GM19099 (cell line): ENCODE results near the gene VAV1.
A peak's percentile ranks its signal among the peaks of the same experiment; 100 is the strongest.

Experiments used
- POLR2A ChIP-seq: IDR thresholded peaks from 3 replicates; pipeline ENCODE4 v1.6.1; 2011; ENCODE audit warnings: low read depth; ENCODE audit not compliant: insufficient read length; ENCODE audit errors: extremely low read depth

Gene VAV1

DNA sequence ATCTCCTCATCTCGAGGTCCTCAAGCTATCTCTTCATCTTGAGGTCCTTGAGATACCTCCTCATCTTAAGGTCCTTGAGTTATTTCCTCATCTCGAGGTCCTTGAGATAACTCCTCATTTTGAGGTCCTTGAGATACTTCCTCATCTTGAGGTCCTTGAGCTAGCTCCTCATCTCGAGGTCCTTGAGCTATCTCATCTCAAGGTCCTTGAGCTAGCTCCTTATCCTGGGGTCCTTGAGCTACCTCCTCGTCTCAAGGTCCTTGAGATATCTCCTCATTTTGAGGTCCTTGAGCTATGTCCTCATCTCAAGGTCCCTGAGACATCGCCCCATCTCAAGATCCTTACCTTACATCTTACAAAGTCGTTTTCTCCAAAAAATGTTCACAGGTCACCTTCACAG, 18.7 kb downstream of the VAV1 start:
- no peak for TF ChIP-seq POLR2A

DNA sequence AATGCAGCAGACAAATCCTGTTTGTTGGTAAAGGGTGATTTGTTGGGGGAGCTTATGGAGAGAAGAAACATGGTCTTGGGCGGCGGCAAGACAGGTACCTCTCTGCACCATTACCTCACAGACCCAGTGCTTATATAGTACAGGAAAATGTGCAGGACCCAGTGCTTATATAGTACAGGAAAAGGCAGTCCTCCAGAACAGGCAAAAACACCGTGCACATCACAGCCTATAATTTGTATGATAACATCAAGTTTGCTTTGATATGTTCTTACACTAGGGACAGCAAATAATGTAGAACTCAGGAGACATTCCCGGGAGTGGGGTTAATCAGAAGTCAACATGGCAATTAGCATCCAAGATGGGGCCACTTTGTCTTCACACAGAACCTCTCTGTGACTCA, 20.9 kb downstream of the VAV1 start:
- no peak for TF ChIP-seq POLR2A

- TF ChIP-seq POLR2A: no peak
Observed at GRCh38 chr19:6793973-6794372, 21.5 kb downstream of the VAV1 start.

DNA sequence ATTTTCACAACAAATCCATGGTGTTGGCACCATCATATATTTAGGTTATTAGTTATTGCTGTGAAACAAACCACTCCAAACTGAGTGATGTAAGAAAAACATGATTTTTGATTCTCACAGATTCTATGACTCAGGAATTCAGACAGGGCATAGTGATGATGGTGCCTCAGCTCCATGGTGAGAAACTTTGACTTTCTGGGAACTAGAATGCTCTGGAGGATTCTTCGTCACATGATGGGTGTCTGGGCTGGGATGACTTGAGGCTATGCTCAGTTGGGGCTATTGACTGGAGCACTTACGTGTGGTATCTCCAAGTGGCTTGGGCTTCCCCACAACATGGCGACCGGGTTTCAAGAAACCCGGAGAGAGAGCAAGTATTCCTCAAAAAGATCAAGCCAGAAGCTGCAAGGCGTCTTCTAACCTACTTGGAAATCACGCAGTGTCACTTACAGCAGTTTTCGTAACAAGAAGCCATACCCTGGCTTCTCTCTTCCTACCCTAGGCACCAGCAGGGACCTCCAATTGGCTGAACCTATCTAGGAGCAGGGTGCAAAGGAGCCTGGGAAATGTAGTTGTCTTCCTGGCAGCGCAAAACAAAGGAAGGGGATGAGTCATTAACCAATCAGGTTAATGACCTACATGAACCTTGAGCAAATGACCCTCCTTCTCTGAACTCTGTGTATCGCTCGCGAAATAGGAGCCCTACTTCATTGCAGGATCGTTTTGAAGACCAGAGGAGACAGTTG, 22.4 kb downstream of the VAV1 start:
- TF ChIP-seq POLR2A: no peak

DNA sequence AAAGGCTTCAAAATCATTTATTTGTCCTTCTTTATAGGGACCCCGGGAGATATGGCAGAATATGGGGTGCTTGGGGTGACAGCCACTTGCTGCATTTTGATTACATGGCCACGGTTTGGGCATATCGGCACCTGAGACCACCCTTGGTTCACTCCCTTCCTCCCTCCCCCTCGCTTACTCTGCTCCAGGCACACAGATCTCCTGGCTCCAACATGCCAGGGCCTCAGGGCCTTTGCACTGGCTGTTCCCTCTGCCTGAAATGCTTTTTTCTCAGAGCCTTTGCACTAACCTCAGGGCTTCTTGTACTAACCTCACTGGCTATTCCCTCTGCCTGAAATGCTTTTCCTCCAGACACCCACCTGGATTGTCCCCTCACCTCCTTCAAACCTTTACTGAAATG, 23.8 kb downstream of the VAV1 start:
- no peak for TF ChIP-seq POLR2A

- TF ChIP-seq POLR2A: no peak
Observed at GRCh38 chr19:6797646-6798045, 25.1 kb downstream of the VAV1 start.

DNA sequence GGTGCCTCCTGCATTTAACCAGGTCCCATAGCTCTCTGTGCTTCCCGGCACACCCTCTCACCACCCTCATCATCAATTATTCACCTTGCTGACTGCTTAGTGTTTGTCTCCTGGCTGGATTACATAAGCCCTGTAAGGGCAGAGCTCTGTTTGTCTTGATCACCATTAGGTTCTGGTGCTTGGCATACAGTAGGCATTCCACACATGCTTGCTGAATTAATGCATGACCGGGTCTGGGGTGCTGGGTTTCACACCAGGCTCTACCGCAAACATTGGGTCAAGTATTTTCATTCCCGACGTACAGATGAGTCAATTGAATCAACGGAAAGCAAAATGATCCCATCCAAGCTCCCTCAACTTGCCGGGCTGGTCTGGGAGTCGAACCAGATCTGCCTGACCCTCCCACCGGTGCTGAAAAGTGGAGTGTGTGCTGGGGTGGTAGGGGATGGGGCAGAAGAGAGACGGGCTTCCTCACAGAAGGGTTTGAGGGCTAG, 28.5 kb downstream of the VAV1 start:
- no peak for TF ChIP-seq POLR2A

DNA sequence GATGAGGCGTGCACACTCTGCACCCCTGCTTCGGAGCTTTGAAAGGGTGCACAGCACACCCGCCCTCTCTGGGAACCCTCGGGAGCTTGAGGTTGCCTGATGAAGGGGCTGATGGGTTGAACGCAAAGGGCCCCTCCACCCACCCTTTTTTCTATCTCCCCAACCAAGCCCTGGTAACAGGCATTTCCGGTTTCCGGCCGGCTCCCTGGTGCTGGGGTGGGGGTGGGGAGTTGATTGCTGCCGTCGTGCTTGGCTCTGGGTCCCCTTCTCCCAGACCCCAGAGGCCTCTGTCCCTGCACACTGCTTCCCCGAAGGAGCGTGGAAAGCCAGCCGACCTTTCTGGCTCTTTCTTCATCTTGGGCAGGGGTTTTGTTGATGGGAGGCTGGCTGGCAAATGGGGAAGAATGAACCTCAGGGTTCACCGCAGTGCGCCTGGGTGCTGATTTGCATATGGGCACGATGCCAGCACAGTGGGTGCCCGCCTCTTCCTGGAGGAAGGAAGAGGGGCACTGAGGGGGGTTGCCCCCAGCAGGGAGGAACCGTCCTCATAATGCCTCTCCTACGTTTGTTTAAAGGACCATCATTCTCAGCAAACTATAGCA, 29.1 kb downstream of the VAV1 start:
- peak; percentile 66 for TF ChIP-seq POLR2A

GRCh38 chr19:6802336-6803035, 30.0 kb downstream of the VAV1 start:
- TF ChIP-seq POLR2A: peak; percentile 43

GRCh38 chr19:6803036-6803404, 30.5 kb downstream of the VAV1 start:
- peak; percentile 80 for TF ChIP-seq POLR2A

DNA sequence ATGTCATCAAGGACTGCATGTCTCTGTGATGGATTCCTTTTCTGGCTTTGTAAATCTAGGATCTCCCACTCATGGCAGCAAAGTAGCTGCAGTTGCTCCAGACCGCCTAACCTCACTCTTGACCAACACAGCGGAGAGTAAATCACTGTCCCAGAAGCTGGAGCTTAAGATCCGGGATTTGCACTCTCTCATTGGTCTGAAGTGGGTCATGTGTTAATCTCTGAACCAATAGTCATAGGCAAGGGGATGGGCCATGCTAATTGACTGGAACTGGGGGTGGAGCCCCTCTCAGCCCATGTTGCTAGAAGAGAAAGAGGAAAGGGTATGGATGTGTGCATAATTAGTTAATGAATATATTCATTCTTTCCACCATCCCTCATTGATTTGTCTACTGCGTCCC, 34.0 kb downstream of the VAV1 start:
- TF ChIP-seq POLR2A: no peak

- no peak for TF ChIP-seq POLR2A
Observed at GRCh38 chr19:6807291-6807690, 34.8 kb downstream of the VAV1 start.

DNA sequence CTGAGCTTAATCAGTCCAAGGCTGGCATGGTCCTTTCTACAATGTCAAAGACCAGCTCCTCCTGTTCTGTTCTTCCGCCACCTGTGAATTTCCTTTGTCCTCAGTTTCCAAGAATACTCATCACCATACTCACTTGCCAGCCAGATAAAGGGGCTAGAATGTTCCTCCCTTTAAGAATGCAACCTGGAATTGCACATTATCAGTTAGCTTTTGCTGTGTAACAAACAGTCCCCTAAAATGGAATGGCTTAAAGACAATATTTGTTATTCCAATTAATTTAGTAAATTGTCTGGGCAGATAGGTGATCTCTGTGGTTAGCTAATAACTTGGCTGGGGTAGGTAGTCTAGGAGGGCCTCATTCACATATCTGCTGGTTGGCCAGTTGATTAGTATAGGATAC, 36.0 kb downstream of the VAV1 start:
- TF ChIP-seq POLR2A: no peak

DNA sequence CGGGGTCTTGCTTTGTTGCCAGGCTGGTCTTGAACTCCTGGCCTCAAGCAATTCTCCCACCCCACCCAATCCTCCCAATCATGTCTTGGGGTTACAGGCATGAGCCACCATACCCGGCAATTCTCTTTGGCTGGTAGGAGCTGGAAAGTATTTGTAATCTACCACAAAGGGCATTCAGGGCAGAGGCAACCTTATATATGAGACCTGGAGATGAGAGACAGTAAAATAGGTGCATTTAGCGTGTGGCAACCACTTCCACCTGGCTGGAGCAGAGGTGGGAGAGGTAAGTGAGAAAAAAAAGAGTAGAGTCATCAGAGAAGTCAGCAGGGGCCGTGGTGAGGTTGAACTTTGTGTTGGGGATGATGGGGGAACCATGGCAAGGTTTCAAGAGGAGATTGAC, 36.8 kb downstream of the VAV1 start:
- no peak for TF ChIP-seq POLR2A

DNA sequence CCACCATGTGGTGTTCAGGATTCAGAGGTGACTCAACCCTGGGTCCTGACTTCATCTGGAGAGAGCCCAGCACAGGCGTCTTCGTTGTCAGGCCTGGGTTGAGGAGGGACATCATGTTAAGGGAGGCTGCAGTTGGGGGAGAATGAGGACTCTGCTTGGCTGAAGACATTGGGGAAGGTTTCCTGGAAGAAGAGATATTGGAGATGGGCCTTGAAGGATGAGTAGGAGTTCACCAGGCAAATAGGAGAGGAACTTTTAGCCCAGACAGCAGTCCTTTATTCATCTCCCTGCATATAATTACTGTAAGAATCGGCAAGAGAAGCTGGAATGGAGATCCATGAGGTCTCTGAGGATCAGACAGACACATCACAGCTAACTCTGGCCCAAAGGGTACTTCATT, 38.9 kb downstream of the VAV1 start:
- TF ChIP-seq POLR2A: no peak

- no peak for TF ChIP-seq POLR2A
Observed at GRCh38 chr19:6811906-6812305, 39.4 kb downstream of the VAV1 start.
